Gastroesophageal sphincter (tissue), 4 donors: Measurements from ENCODE around the gene VSNL1. TPM values are rescaled to one million over a fixed set of nuclear protein-coding genes. Genes with fewer than 3 reads are reported as not detected.

Experiments
- ATAC-seq: fragments of 150-250 bp; one replicate; pipeline ENCODE4 v1.9.1; 2016; ENCODE audit warnings: mild to moderate bottlenecking, moderate library complexity
- H3K27ac ChIP-seq, 4 donors: fragments of 200-600 bp; sonication (generic) in 3 of 4; 1 replicate in 3 of 4; 2 replicates in 1 of 4; pipeline ENCODE4 v1.5.1; 2016 to 2019
- H3K27me3 ChIP-seq: fragments of 200-600 bp; sonication (generic); one replicate; pipeline ENCODE4 v1.5.1; 2019
- H3K36me3 ChIP-seq, 2 donors: fragments of 200-600 bp; sonication (generic); one replicate each; pipeline ENCODE4 v1.5.1; 2019; ENCODE audit warnings: control low read depth in 1 of 2
- H3K4me1 ChIP-seq, 3 donors: fragments of 200-600 bp; sonication (generic); 1 replicate in 2 of 3; 2 replicates in 1 of 3; pipeline ENCODE4 v1.5.1; 2016 to 2019; ENCODE audit warnings: control low read depth in 2 of 3
- H3K4me3 ChIP-seq, 2 donors: fragments of 200-600 bp; sonication (generic); one replicate each; pipeline ENCODE4 v1.5.1; 2019; ENCODE audit warnings: mild to moderate bottlenecking in 1 of 2, moderate library complexity in 1 of 2
- H3K9me3 ChIP-seq, 3 donors: fragments of 200-600 bp; sonication (generic); one replicate each; pipeline ENCODE4 v1.5.1; 2017 to 2019; ENCODE audit warnings: control low read depth in 2 of 3
- EP300 ChIP-seq: sonication (generic); formaldehyde crosslinking; IDR thresholded peaks from one replicate; pipeline ENCODE4 v1.6.1; 2017; ENCODE audit warnings: antibody characterized with exemption, mild to moderate bottlenecking
- POLR2A ChIP-seq, 2 donors: fragments of 450-650 bp; IDR thresholded peaks; one replicate each; pipeline ENCODE4 v1.6.1; 2017; ENCODE audit warnings: antibody characterized with exemption in 2 of 2, mild to moderate bottlenecking in 2 of 2, moderate library complexity in 1 of 2
- POLR2AphosphoS5 ChIP-seq: sonication (generic); formaldehyde crosslinking; IDR thresholded peaks from one replicate; pipeline ENCODE4 v1.6.1; 2017; ENCODE audit warnings: antibody characterized with exemption
- WGBS, 2 donors: methylation state at CpG; one replicate each; pipeline ENCODE4 v1.1.5; 2018; ENCODE audit warnings: low coverage in 1 of 2; 5-methylcytosine and 5-hydroxymethylcytosine counted together
- total RNA-seq, 4 donors: library from RNA; depleted of rRNA; stranded (reverse); fragments of >200 nt; gene quantifications; one replicate each; pipeline ENCODE4 v1.1.0, GENCODE V29; 2016
- TF ChIP-seq, protein P1 (sequence below), 4 experiments: fragments of 200-600 bp in 2 of 4; fragments of 450-650 bp in 2 of 4; sonication (generic) in 1 of 4; IDR thresholded peaks; one replicate each; pipeline ENCODE4 v1.5.1; 2017 to 2019; ENCODE audit warnings: antibody characterized with exemption in 4 of 4, mild to moderate bottlenecking in 2 of 4, moderate library complexity in 2 of 4

The VSNL1 gene
- total RNA-seq, 4 donors from 2014 or later: 0.40 to 5.2 (median 0.76) TPM

DNA sequence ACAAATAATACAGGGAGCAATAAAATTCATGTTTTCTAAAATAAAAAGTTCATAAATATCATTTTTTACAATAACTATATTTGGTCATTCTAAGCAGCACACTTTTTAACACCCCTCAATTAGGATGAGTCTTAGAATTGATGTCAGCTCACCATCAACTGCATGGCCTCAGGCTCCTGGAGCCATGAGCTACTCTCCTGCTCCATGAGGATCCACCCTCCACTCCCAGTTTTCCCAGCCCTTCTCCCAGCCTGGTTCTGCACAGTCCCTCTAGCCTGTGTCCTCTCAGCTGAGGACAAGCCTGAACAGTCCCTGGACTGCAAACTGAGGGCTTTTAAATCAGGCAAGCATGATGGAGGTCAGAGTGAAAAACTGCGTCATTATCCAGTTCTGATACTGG, 124.0 kb downstream of the VSNL1 start:
- Histone ChIP-seq H3K27ac (no peak overlapping the region), H3K4me1 (no peaks in the 10 kb centered on the region), H3K4me3 (no peak overlapping the region), H3K36me3 (peaks cover 0 to 65% of the 10 kb centered on the region in 2 donors), H3K27me3 (no peaks in the 10 kb centered on the region), H3K9me3 (no peaks in the 10 kb centered on the region)
- TF ChIP-seq EP300 (no peak), POLR2A (IDR thresholded peaks at IDR 0.05) (no peak), POLR2AphosphoS5 (no peak)
- TF ChIP-seq, protein P1, sequence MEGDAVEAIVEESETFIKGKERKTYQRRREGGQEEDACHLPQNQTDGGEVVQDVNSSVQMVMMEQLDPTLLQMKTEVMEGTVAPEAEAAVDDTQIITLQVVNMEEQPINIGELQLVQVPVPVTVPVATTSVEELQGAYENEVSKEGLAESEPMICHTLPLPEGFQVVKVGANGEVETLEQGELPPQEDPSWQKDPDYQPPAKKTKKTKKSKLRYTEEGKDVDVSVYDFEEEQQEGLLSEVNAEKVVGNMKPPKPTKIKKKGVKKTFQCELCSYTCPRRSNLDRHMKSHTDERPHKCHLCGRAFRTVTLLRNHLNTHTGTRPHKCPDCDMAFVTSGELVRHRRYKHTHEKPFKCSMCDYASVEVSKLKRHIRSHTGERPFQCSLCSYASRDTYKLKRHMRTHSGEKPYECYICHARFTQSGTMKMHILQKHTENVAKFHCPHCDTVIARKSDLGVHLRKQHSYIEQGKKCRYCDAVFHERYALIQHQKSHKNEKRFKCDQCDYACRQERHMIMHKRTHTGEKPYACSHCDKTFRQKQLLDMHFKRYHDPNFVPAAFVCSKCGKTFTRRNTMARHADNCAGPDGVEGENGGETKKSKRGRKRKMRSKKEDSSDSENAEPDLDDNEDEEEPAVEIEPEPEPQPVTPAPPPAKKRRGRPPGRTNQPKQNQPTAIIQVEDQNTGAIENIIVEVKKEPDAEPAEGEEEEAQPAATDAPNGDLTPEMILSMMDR (IDR thresholded peaks at IDR 0.05): no peak
- 100% methylated on average over 1 of the region's 1 CpG; no CpG with 5 or more reads in 1 of the 2 donors for WGBS, 2 donors
- ATAC-seq: no peak

DNA sequence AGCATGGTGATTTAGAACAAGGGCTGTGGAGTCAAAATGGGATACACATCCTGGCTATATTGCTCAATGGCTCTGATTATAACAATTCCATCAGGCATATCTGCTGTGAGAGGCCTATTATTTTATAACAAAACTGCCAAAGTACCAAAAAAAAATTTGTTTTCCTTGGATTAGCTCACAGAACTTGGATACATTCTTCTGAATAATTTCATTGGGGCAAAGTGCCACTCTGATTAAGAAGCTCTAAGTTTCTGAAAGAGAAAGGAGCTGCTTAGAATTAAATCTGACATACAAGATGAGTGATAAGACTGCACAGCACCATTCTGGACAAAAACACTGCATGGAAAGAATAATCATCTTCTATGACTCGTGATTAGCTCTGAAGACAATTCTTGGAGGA, 127.4 kb downstream of the VSNL1 start:
- Histone ChIP-seq H3K27me3 (no peaks in the 10 kb centered on the region), H3K9me3 (no peaks in the 10 kb centered on the region), H3K4me3 (no peak overlapping the region), H3K27ac (no peak overlapping the region), H3K4me1 (no peaks in the 10 kb centered on the region), H3K36me3 (peaks cover 0 to 66% of the 10 kb centered on the region in 2 donors)
- 62 to 89% methylated on average over 1 of the region's 1 CpG for whole genome bisulfite sequencing, 2 donors
- TF ChIP-seq, protein P1 (IDR thresholded peaks at IDR 0.05): no peak
- no peak for TF ChIP-seq EP300
- no peak for TF ChIP-seq POLR2AphosphoS5
- no peak for TF ChIP-seq POLR2A (IDR thresholded peaks at IDR 0.05)
- no peak for ATAC-seq

DNA sequence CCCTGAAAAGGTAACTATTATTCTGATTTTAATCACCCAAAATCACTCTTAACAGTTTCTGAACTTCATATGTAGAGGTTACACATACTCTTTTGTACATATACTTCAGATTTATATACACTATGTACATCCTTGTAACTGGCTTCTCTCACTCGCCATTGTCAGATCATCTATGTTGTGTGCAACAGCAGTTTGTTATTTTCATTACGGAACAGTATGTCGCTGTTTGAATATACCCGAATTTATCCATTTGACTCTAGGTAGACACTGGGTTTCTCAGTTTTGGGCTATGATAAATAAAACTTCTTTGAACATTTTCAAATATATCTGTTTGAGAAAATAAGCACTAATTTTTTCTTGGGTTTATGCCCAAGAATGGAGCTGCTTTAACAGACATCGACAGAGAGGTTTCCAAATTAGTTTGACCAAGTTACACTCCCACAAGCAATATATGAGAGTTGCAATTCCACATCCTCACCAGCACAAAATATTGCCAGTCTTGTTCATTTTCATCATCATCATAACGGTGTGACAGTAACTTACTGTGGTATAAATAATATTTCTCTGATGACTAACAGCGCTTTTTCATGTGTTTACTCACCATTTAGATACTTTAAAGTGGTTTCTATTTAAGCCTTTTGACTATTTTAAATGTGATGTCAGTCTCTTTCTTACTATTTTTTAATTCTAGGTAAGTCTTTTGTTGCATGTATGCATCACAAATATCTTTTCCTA, 132.3 kb downstream of the VSNL1 start:
- no peak overlapping the region for H3K27ac ChIP-seq
- 70 to 79% methylated on average over 7 of the region's 7 CpGs for WGBS, 2 donors
- TF ChIP-seq, protein P1 (IDR thresholded peaks at IDR 0.05): no peak
- TF ChIP-seq POLR2AphosphoS5 (no peak), POLR2A (IDR thresholded peaks at IDR 0.05) (no peak), EP300 (no peak)

DNA sequence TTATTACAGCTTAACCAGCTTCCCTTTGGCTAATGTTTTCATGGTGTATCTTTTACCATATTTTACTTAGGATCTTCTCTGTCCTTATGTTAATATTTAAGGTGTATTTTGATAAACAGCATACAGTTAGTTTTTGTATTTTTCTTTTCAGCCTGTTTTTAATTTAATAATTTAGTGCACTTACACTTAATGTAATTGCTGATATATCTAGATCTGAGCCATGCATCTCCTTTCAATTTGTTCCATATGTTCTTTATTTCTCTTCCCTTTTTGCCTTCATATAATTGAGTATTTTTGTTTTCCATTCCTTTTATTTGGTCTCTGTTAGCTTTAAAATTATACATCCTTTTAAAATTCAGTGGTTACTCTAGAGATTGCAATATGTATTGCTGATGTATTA, 134.3 kb downstream of the VSNL1 start:
- no peak overlapping the region for H3K27ac ChIP-seq
- H3K4me1 ChIP-seq: no peaks in the 10 kb centered on the region
- H3K4me3 ChIP-seq: no peak overlapping the region
- no peak for ATAC-seq
- no peaks in the 10 kb centered on the region for H3K9me3 ChIP-seq
- no peaks in the 10 kb centered on the region for H3K27me3 ChIP-seq
- H3K36me3 ChIP-seq: peaks cover 0 to 18% of the 10 kb centered on the region in 2 donors
- TF ChIP-seq EP300: no peak
- no peak for TF ChIP-seq POLR2A (IDR thresholded peaks at IDR 0.05)
- TF ChIP-seq, protein P1 (IDR thresholded peaks at IDR 0.05): no peak
- TF ChIP-seq POLR2AphosphoS5: no peak

More for the DNA sequence above, 132.3 kb downstream of the VSNL1 start:
- Histone ChIP-seq H3K4me1 (no peaks in the 10 kb centered on the region), H3K9me3 (no peaks in the 10 kb centered on the region), H3K4me3 (no peak overlapping the region), H3K36me3 (peaks cover 0 to 30% of the 10 kb centered on the region in 2 donors), H3K27me3 (no peaks in the 10 kb centered on the region)
- ATAC-seq: no peak

DNA sequence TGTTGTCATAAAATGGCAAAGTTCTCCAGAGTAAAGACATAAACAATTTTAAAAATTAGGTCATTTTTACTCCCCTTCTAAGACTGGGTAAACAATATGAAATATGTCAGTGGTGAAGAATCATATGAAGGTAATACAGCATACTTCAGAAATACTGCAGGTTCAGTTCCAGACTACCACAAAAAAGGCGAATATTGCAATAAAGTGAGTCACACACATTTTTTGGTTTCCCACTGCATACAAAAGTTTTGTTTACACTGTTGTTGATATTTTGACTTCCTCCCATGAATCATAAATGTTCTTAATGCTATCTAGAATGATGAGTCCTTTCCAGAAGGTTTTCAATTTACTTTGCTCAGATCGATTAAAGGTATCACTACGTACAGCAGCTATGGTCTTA, 139.6 kb downstream of the VSNL1 start:
- TF ChIP-seq EP300 (no peak), POLR2A (IDR thresholded peaks at IDR 0.05) (no peak), POLR2AphosphoS5 (no peak)
- TF ChIP-seq, protein P1 (IDR thresholded peaks at IDR 0.05): no peak
- Histone ChIP-seq H3K27me3 (no peaks in the 10 kb centered on the region), H3K4me1 (no peaks in the 10 kb centered on the region), H3K27ac (no peak overlapping the region), H3K36me3 (peaks cover 0 to 47% of the 10 kb centered on the region in 2 donors), H3K4me3 (no peak overlapping the region), H3K9me3 (no peaks in the 10 kb centered on the region)
- no peak for ATAC-seq
- 85 to 95% methylated on average over 3 of the region's 3 CpGs for WGBS, 2 donors
